NCI-H2196 treated with DMSO at 0.1 percent for 48 hours (cell line): ENCODE data around the gene GPHB5.
"Not testable (repeated sequence)": the region's sequence is repeated elsewhere in the genome, so short reads cannot be mapped to it uniquely, and the experiment has no call there.

Experiments used
- DNase-seq: peaks from one replicate; lab custom pipeline; 2025; ENCODE audit not compliant: unreplicated experiment; lab: John Stamatoyannopoulos, UW

GPHB5 gene

GRCh38 chr14:63296060-63296563 is 22.6 kb downstream of the GPHB5 start:
- DNase-seq: no peak

- no peak for DNase-seq
These were observed 23.5 kb downstream of the GPHB5 start for GRCh38 chr14:63295231-63295685.

- no peak for DNase-seq
These were observed 25.9 kb downstream of the GPHB5 start for GRCh38 chr14:63292805-63293204.

- no peak for DNase-seq
These were observed 27.8 kb downstream of the GPHB5 start for GRCh38 chr14:63290741-63291430.

GRCh38 chr14:63288853-63289252 is 29.9 kb downstream of the GPHB5 start:
- DNase-seq: no peak

GRCh38 chr14:63287666-63288483 is 30.9 kb downstream of the GPHB5 start:
- DNase-seq: no peak

GRCh38 chr14:63286071-63286470 is 32.7 kb downstream of the GPHB5 start:
- peak; percentile 58 for DNase-seq

- no peak for DNase-seq
These were observed 34.9 kb downstream of the GPHB5 start for GRCh38 chr14:63283884-63284248.

- DNase-seq: no peak
These were observed 35.5 kb downstream of the GPHB5 start for GRCh38 chr14:63282997-63283883.

GRCh38 chr14:63279933-63280332 is 38.8 kb downstream of the GPHB5 start:
- not testable (repeated sequence) for DNase-seq

GRCh38 chr14:63277591-63278183 is 41.0 kb downstream of the GPHB5 start:
- peak; percentile 28 for DNase-seq

GRCh38 chr14:63276492-63277342 is 42.0 kb downstream of the GPHB5 start:
- peak; percentile 56 for DNase-seq

GRCh38 chr14:63276016-63276415 is 42.7 kb downstream of the GPHB5 start:
- DNase-seq: peak; percentile 90

- peak; percentile 90 for DNase-seq
These were observed 43.1 kb downstream of the GPHB5 start for GRCh38 chr14:63275611-63276010.

- DNase-seq: no peak
These were observed 44.7 kb downstream of the GPHB5 start for GRCh38 chr14:63273717-63274655.

- no peak for DNase-seq
These were observed 45.6 kb downstream of the GPHB5 start for GRCh38 chr14:63273129-63273528.

GRCh38 chr14:63269561-63270225 is 49.0 kb downstream of the GPHB5 start:
- DNase-seq: no peak

- no peak for DNase-seq
These were observed 50.0 kb downstream of the GPHB5 start for GRCh38 chr14:63268771-63269170.
